ENCODE results near the gene LIN7C. TPM values are rescaled to one million over a fixed set of nuclear protein-coding genes. Genes with fewer than 3 reads are reported as not detected.
"Not testable (repeated sequence)": the region's sequence is repeated elsewhere in the genome, so short reads cannot be mapped to it uniquely, and the experiment has no call there.

The LIN7C gene
- total RNA-seq, 1 donor = 8.9 TPM

DNA sequence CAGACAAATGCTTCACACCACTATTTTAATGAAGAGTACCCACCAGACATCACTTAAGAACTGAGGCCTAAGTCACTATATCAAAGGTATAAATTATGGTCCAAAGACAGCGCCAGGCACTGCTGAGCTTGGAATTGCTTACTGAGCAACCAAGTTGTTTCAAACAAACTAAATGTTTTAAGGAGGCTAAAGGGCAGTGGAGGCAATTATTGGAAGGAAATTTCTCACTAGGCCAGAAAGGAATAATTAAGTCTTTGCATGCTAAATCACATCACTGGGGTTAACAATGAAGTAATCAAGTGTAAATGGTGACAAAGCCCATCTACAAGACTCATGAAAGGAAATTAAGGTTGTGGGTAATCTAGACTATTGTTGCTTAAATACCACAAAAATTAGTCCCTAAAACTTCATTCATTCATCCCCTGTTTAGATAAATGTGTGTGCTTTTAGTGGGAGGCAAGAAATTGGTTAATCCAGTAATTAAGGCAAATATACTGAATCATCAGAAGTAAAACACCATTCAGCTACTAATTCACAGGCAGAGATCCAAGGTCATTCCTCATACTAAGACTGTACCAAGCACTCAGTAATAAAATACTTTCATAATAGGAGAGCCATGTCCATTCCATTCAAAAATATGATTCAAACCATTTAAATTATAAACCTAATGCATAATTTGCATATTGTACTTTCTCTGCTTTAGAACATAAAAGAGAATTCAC lies 55.2 kb downstream of the LIN7C start:
- DNase-seq (ENCODE audit: low read depth in 2 of 3, low spot score in 2 of 3) = no peak

- not testable (repeated sequence) for DNase-seq (ENCODE audit: low read depth in 2 of 3, low spot score in 2 of 3)
Measured at GRCh38 chr11:27448184-27448540, 58.4 kb downstream of the LIN7C start.

GRCh38 chr11:27447288-27448183 lies 59.0 kb downstream of the LIN7C start:
- no peak for DNase-seq (ENCODE audit: low read depth in 2 of 3, low spot score in 2 of 3)

- no peak for DNase-seq (ENCODE audit: low read depth in 2 of 3, low spot score in 2 of 3)
Measured at GRCh38 chr11:27445625-27446024, 60.9 kb downstream of the LIN7C start.

DNA sequence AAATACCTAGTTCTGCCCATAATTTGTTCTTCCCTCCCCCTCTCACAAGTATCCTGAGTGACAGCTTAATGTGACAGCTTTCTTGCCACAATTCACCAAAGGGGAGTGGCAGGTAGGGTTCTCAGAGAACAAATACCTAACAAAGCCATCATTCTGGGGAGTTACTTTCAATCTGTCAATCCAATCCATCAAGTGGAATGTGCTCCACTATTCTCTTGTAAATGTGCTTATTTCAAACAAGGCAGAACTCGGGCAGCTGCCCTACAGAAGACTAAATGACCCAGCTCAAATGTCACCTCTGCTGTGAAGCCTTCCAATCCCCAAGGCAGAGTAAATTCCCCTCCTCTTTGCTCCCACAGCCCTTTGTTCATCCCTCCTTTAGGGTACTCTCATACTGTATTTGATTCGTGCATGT lies 61.8 kb downstream of the LIN7C start:
- no peak for DNase-seq (ENCODE audit: low read depth in 2 of 3, low spot score in 2 of 3)

Small RNA genes within 50 kb of the gene (small RNA-seq; reads per million reads assigned to genes)
- gene AC100771.1 (not detected), gene MIR8087 (not detected), gene RNA5SP339 (not detected)

Other genes with a start within 250 kb of the LIN7C start
- gene CCDC34, start 143.6 kb downstream of the LIN7C start, total RNA-seq = 3.5 TPM
- 2.7 TPM for gene LGR4, start 34.0 kb downstream of the LIN7C start, total RNA-seq
- under 0.01 TPM for gene BDNF, start 193.7 kb upstream of the LIN7C start, total RNA-seq

Data from hematopoietic multipotent progenitor cell (in vitro differentiated cells).